GM21360 (cell line): Measurements from ENCODE around the gene ATP6V0C.
A peak's percentile ranks its signal among the peaks of the same experiment; 100 is the strongest.
"Not testable (repeated sequence)": the region's sequence is repeated elsewhere in the genome, so short reads cannot be mapped to it uniquely, and the experiment has no call there.

Experiments
- ATAC-seq: cut with Tn5 transposase; IDR thresholded peaks from one replicate; pipeline ENCODE4 v1.9.1; 2021; ENCODE audit warnings: mild to moderate bottlenecking, moderate library complexity; ENCODE audit not compliant: unreplicated experiment

The ATP6V0C gene

DNA sequence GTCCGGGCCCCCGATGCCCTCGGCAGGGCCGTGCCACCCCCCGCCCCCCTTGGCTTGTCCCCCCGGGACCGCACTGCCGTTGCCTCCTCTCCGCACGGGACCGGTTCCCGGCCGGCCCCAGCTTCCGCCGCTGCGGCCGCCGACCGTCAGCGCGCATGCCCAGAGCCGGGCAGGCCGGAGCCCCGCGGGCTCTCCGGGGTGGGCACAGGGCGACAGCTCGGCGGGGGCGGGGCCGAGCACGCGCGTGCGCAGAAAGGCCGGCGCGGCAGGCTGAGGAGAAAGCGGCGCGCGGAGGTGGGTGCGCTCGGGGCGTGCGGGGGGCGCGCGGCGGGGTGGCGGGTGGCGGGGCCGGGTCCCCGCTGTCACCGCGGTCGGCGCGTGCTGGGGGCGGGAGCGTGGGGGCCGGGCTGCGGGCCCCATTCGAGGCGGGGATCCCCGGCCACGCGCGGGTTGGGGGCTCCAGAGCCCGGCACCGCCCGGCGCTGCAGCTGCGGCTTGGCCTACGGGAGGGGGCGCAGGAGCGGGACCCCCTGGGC, 38.8 kb upstream of the ATP6V0C start, which contains the start of gene TBC1D24:
Gene TBC1D24, plus strand, starts transcription at position 251 of the 536 bp plus-strand sequence. CDS start 21,022 bp downstream, outside the sequence.
- ATAC-seq = peak; percentile 37

GRCh38 chr16:2475413-2476344, 38.1 kb upstream of the ATP6V0C start:
- no peak for ATAC-seq

- ATAC-seq = no peak
These were observed 37.4 kb upstream of the ATP6V0C start for GRCh38 chr16:2476345-2476720.

DNA sequence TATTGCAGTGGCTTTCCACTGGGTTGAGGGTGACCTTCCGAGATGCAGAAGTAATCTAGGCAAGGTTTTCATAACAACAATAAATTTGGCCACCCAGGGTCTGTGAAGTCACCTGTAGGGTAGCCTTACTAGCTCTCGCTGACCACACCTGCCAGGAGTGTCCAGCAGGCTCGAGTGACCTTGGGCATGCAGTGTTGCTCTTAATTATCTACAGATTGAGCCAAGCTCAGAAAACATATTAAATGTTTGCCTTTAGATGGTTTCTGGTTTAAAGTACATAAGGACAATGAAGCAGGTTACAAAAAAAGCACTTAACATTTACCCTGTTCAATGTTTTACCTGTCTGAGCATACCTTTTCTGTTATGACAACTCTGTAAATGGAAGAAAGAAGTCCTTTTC, 37.0 kb upstream of the ATP6V0C start:
- ATAC-seq = no peak

DNA sequence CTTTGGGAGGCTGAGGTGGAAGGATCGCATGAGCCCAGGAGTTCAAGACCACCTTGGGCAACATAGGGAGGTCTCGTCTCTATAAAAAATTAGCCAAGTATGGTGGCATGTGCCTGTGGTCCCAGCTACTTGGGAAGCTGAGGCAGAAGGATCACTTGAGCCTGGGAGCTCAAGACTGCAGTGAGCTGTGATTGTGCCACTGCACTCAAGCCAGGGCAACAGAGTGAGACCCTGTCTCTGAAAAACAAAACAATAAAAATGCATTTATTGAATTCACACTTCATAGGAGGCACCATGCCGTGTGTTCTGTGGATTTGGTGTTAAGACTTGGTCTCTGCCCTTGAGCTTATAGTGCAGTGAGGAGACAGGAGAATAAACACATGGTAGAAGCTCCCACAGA, 36.4 kb upstream of the ATP6V0C start:
- no peak for ATAC-seq

DNA sequence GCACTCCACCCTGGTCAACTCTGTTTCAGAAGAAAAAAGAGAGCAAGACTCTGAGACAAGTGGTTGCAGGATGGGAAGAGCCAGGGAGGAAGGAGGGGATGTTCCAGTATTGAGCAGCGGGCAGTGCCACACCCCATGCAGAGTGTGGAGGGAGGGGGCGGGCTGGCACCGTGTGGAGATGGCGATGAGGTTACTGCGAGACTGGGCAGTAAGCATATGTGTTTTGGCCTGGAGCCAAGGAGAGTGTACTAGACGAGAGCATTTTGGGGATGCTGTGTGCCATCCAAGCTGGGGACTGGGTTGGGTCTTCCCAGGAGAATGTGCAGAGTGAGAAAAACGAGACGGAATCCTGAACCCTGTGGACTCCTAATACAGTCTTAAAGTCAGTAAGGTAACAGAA, 35.5 kb upstream of the ATP6V0C start:
- no peak for ATAC-seq

GRCh38 chr16:2479996-2480395, 33.8 kb upstream of the ATP6V0C start:
- ATAC-seq = not testable (repeated sequence)

DNA sequence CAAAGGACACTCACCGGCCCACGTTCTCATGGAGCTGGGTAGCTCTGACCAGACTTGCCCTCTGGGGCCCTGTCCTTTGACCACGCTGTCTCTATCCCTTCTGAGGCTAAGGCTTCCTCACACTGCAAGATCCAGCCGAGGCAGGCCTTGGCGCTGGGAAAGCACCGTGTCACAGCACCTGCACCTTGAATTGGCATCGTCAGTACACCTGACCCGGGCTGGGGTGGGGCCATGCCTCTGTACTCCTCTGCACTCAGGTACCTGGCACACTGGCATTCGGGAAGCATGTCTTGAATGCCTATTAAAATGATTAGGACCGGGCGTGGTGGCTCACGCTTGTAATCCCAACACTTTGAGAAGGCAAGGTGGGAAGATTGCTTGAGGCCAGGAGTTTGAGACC, 32.8 kb upstream of the ATP6V0C start:
- ATAC-seq = no peak

- no peak for ATAC-seq
These were observed 32.1 kb upstream of the ATP6V0C start for GRCh38 chr16:2481676-2482075.

GRCh38 chr16:2482249-2482648, 31.5 kb upstream of the ATP6V0C start:
- no peak for ATAC-seq

DNA sequence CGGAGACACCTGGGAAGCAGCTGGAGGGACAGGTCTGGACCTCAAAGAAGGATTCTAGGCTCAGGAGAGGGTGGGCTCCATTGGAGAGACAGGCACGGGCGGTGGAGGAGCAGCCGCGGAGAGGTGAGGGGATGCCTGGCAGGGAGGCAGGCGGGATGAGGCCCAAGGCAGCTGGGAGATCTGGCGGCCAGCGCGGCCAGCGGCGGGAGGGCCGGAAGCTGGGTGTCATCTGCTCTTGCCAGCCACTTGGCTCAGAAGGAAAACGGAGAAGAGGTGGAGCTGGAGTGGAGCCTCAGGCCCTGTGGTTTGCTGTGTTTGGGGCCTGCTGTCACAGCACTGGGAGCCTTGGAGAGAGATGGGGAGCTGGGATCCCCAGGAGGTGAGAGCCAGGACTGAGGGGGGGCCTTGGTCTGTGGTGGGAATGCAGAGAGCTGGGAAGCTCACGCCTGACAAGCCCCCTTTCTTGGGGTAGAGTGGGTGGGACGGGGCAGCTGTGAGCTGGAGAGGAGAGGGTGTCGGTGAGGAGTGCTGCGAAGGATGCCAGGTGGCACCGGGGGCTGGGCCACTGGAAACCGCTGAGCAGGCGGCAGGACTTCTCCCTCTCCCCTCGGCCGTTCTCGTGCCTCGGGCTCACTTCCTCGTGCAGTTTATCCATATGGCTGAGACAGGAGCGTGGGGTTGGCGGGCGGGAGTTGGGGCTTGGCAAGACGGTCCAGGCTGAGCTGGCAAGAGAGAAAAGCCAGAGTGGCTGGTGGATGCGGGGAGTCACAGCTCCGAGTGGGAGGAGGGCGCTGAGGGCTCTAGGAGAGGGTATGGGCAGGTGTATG, 30.8 kb upstream of the ATP6V0C start:
- ATAC-seq = no peak

DNA sequence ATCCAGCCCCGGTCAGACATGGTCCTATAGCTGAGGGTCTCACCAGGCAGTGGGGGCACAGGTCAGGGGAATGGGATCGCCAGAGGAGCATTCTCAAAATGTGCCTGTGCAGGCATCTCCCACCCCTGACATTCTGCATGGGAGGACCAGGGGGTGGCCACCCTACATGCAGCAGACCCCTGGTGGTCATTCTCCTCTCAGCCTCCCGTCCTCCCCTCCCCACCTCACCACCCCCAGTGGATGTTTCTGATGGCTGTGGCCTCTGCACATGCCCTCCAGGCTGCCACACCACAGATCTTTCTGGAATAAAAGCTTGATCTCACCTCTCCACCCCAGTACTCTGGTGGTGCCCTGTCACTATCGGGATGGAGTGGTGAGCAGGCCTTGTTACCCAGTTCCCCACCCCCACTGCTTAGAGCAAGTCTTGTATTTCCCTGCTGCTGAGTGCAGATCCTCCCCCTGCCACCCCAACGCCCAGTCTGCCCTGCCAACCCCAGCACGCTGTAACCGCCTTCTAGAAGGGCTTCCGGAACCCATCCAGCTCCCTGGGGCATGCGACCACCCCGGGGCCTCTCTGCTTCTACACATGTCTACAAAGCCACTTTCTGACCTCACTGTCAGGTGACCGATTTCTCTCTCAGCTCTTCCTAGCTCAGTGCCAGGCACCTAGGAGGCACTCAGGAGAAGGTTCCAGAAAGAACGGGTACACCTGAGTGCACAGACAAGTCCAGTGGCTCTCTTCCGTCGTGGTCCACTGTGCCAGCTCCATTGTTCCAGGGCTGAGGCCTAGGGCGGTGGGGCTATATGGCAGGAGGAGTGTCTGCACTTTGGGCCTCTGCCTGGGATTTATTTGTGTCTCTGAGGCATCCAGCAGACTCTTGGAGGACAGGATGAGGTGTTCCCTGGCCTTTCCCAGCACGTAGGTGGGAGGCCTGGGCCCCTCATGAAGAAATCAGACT, 29.5 kb upstream of the ATP6V0C start:
- ATAC-seq = no peak

- ATAC-seq = no peak
These were observed 28.7 kb upstream of the ATP6V0C start for GRCh38 chr16:2484898-2485508.

DNA sequence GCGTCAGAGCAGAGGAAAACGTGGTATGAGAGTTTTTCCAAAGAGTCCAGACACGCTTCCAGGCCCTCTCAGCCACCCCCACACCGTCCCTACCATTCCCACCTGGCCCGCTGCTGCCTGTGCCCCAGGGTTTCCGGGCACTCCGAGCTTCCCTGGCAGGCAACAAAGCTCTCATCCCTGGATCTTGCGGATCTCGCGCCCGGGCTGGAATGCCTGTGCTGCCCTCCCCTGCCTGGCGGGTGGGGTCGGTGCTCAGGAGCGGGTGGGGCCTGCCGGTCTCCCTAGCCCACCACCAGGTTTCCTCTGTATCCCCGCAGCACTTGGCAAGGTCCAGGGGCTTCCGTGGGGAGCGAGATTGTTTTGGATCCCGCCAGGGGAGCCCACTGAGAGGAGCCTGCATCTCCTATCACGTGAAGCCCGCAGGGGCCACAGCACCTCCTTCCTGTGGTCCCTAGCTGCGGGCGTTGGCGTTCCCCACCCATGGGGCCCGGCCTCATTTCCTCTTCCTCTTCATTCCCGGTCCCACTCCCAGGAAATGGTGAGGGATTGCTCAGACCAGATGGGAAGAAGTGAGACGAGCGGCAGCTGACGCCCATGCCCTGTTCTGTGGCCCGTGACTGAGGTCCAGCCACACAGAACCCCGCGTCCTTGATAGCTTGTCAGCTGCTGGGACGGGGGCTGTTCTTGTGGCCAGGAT, 27.8 kb upstream of the ATP6V0C start:
- ATAC-seq = no peak

- ATAC-seq = peak; percentile 51
These were observed 26.9 kb upstream of the ATP6V0C start for GRCh38 chr16:2486645-2487516.

GRCh38 chr16:2487517-2487842, 26.3 kb upstream of the ATP6V0C start:
- ATAC-seq = no peak

DNA sequence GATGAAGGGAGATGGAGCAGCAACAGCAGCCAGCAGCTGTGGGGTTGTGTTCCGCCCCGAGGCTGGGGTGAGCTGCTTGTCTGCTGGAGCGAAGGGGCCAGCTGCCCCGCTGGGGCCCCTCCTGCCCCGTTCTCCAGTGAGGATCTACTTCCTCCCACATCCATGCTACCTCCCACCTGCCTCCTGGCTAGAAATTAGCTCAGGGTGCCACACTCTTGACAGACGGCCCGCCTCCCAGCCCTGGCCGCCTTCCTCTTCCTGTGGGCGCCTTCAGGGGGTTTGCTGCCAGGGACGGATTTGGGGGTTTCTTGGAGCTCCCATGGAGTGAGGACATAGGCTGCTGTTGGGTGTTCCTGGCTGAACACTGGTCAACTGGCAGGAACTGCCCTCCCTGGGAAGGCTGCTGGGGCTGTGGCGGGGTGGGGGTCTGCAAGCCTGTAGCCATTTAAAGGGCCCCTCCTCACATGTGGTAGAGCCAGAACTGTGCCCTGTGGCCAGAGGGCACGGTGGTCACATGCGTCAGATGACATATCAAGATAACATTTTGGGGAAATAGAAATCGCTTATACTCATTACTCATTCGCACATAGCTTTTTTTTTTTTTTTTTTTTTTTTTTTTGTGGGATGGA, 25.7 kb upstream of the ATP6V0C start:
- no peak for ATAC-seq

DNA sequence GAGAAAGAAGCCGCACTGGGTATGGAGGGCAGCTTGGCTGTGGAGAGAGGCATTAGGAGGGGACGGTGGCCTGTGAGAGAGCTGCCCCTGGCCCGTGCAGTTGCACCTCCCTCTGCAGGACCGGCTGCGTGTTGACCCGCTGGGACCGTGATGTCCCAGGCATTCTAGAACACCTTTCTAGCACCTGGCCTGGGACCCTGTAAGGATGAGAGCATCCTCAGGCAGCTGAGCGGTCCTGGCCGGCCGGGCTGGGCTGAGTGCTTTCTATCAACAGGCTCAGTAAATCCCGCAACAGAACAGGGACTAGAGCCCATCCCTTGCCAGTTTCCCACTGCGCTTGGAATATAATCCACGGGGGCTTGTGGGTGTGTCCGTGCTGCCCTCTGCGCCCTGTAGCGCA, 24.2 kb upstream of the ATP6V0C start:
- no peak for ATAC-seq
